GM13977 (cell line): Measurements from ENCODE around the gene LZTS3.
A peak's percentile ranks its signal among the peaks of the same experiment; 100 is the strongest.

Experiments used
- DNase-seq: peaks from one replicate; pipeline ENCODE4 v3.0.0; 2012; ENCODE audit warnings: low spot score
- in situ Hi-C: fragments of 300-500 bp; cut with MboI; formaldehyde crosslinking; loops from one replicate; pipeline ENCODE4 v1.12.0; 2022; ENCODE audit warnings: low sequenced_read_pairs, low pct_unique_long_range_greater_than_20kb, mixed read lengths, inconsistent platforms; ENCODE audit not compliant: unreplicated experiment
- TF ChIP-seq, protein P1 (sequence below): IDR thresholded peaks from 2 replicates; pipeline ENCODE4 v1.5.1; 2012; ENCODE audit warnings: mild to moderate bottlenecking, control low read depth; ENCODE audit not compliant: insufficient read depth; ENCODE audit errors: extremely low read depth, missing control alignments

The LZTS3 gene

DNA sequence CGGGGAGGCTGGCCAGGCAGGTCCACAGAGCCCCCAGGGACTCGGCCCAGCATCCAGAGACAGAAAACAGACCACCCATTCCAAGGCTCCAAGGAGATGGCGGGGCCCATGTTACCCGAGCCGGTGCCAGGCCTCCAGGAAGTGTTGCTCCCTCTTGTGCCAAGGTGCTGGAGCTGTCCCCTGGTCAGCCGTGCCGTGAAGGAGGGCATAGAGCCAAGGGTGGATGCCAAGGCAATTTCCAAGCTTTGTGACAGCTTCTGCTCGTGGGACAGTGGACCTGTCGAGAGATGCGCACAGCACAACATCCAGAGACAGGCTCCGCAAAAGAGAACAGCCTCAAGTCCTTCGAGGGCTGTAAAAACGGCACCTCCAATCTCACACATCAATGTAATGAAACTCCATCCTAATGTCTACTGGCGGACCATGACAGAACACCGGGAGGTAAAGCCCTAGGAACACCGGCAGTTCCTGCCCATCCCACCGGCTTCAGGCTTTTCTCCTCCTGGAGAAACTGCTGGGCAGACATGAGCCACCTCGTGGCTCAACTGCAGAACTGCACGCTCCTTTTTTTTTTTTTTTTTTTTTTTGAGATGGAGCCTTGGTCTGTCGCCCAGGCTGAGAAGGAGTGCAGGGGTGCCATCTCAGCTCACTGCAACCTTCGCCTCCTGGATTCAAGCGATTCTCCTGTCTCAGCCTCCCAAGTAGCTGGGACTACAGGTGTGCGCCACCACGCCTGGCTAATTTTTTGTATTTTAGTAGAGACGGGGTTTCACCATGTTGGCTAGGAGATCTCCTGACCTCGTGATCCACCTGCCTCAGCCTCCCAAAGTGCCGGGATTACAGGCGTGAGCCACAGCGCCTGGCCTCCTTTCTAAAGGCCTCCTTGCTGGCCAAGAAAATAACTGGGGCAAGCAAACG is 57.9 kb downstream of the LZTS3 start:
- in situ Hi-C loops, result no loop called here
- peak; percentile 83 for DNase-seq
- TF ChIP-seq, protein P1, sequence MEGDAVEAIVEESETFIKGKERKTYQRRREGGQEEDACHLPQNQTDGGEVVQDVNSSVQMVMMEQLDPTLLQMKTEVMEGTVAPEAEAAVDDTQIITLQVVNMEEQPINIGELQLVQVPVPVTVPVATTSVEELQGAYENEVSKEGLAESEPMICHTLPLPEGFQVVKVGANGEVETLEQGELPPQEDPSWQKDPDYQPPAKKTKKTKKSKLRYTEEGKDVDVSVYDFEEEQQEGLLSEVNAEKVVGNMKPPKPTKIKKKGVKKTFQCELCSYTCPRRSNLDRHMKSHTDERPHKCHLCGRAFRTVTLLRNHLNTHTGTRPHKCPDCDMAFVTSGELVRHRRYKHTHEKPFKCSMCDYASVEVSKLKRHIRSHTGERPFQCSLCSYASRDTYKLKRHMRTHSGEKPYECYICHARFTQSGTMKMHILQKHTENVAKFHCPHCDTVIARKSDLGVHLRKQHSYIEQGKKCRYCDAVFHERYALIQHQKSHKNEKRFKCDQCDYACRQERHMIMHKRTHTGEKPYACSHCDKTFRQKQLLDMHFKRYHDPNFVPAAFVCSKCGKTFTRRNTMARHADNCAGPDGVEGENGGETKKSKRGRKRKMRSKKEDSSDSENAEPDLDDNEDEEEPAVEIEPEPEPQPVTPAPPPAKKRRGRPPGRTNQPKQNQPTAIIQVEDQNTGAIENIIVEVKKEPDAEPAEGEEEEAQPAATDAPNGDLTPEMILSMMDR, result peak; percentile 74
